Stimulated activated CD8-positive, alpha-beta memory T cell treated with anti-CD3 and anti-CD28 coated beads, Interleukin-12 subunit alpha, Interleukin-12 subunit beta, amount 100 ng/mL, for 24 hours (primary cell): ENCODE data around the gene RHOU.
"Not testable (repeated sequence)": the region's sequence is repeated elsewhere in the genome, so short reads cannot be mapped to it uniquely, and the experiment has no call there.

Experiments
- DNase-seq: peaks from one replicate; pipeline ENCODE4 v3.0.0-alpha.2; 2020; ENCODE audit errors: extremely low read depth

Gene RHOU

GRCh38 chr1:228734881-228735801, at the start of gene RHOU:
RHOU (plus strand) TSS chr1:228735479; CDS start chr1:228735743, 264 bp downstream.
- DNase-seq: peak; percentile 24

DNA sequence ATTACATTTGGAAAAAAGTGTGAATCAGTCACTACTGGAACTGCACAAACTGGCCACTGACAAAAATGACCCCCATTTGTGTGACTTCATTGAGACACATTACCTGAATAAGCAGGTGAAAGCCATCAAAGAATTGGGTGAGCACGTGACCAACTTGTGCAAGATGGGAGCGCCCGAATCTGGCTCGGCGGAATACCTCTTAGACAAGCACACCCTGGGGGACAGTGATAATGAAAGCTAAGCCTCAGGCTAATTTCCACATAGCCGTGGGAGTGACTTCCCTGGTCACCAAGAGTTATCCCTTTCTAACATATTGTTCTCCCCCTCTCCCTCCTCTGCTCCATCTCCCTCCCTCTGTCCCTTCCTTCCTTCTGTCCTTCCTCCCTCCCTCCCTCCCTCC, 47.7 kb upstream of the RHOU start:
- no peak for DNase-seq

- DNase-seq: no peak
These were observed 46.0 kb upstream of the RHOU start for GRCh38 chr1:228689255-228689654.

DNA sequence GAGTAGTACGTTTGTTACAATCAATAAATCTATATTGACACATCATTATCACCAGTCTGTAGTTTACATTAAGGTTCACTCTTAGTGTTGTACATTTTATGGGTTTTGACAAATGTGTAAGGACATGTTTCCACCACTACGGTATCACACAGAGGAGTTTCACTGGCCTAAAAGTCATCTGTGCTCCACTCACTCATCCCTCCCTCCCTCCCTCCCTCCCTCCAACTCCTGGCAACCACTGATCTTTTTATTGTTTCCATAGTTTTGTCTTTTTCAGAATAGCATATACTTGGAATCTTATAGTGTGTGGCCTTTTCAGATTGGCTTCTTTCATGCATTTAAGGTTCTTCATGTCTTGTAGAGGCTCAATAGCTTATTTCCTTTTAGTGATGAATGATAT, 44.1 kb upstream of the RHOU start:
- no peak for DNase-seq

DNA sequence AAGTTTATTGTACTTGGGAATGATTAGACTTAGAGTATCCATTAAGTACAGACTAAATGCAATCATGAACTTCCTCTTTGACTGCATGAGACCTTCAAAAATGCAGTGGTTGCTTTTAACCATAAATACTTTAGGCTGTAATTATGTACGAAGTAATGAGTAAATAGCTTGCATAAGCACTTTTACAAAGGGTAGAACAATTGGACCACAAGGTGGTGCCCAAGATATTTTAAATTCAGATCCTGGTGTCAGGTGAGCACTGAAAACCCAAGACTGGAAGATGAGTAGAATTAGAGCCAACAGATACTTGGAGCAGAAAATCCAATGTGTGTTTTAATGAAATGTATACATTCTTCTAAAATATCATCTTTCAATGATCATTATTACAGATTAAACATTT, 43.4 kb upstream of the RHOU start:
- no peak for DNase-seq

DNA sequence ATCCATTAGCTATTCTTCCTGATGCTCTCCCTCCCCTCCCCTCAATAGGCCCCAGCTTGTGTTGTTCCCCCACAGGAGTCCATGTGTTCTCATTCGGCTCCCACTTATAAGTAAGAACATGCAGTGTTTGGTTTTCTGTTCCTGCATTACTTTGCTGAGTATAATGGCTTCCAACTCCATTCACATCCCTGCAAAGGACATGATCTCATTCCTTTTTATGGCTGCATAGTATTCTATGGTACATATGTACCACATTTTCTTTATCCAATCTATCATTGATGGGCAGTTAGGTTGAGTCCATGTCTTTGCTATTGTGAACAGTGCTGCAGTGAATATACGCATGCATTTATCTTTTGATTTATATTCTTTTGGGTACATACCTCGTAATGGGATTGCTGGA, 40.8 kb upstream of the RHOU start:
- not testable (repeated sequence) for DNase-seq

GRCh38 chr1:228695015-228695955, 40.0 kb upstream of the RHOU start:
- DNase-seq: no peak

DNA sequence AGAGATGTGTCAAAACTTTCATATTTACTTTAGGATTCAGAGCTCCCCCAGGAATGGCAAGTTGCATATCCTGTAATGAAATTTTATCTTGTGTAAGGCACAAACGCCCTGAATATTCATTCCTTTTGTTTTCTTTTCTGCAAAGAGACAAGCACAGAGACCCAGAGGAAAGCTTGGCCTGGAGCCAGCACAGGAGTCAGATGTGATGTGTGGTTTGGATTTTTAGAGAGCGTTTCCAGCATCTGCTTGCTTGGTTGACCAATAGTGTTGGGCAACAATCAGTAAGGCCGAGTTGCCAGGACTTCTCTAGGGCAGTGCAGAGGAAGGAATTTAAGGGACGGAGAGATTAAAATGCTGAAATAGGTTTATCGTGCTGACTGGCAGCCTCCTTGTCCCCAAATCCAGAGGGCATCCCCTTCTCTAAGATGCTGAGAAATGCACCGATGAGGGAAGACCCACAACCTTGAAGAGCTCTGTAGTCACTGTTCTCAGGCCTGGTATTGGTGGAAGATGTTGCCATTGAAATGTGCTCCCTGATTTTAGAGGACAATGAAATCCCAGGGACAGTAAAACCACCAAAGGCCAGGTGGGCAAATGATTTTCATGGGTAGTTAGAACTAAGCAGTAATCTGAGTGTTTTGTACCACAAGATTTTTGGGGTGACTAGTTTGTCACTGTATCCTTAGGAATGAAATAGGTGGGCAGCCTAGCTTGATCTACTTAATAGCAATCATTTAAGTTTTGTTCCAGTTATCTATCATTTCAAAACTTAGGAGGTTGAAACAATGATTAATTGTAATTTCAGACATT, 37.9 kb upstream of the RHOU start:
- DNase-seq: no peak

GRCh38 chr1:228698017-228698329, 37.3 kb upstream of the RHOU start:
- no peak for DNase-seq

DNA sequence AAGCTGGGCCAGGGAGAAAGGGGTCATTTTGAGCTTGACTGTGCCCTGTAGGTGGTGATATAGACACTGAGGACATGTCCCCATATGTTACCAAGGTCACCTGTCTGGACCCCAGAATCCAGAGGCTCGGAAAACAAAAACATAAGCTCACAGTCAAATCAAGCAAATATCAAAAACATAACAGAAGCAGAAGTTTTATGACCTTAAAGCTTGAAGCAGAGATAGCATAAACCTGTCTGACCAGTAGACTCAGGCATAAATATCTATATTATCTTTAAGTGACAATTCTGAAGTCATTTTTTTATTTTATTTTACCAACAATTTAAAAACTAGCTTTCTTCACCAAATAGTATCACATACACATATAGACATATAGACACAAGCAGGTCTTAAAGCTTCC, 32.8 kb upstream of the RHOU start:
- no peak for DNase-seq

GRCh38 chr1:228706305-228706704, 29.0 kb upstream of the RHOU start:
- DNase-seq: no peak

DNA sequence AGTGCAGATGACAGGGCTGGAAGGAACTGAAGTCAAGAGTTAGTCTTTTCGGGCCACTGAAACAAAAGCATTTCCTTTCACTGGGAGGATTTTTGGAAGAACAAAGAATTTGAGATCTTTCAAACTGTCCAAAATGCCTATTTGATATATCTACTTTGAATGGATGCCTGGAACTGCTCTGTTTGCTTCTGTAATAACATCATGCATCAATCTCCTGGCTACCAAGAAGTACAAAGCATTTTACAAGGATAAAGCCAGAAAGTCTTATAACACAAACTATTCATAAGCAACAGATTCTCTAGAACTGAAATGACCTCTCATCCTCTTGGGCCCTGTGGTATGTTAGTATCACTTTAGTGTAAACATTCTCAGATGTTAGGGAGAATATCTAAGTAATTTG, 18.2 kb upstream of the RHOU start:
- no peak for DNase-seq

- no peak for DNase-seq
These were observed 13.9 kb upstream of the RHOU start for GRCh38 chr1:228721407-228721806.

DNA sequence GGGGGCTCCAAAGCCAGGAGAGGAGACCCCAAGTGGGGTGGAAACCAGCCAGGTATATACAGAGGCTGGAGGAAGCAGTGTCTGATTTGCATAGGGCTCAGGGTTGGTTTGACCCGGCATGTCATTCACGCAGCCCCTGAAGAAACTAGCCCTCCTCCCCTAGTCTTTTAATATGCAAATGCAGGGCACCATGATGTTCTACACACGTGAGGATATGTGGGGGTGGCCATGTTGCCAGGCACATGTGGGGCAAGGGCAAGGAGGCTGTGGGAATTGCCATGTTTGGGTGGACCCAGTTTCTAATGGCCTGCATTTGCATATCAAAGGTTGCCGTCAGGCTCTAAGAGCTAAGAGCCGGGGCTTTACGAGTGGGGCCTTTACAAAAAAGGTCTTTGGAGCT, 12.0 kb upstream of the RHOU start:
- no peak for DNase-seq

GRCh38 chr1:228723921-228724320, 11.4 kb upstream of the RHOU start:
- DNase-seq: no peak

GRCh38 chr1:228725178-228725577, 10.1 kb upstream of the RHOU start:
- no peak for DNase-seq

DNA sequence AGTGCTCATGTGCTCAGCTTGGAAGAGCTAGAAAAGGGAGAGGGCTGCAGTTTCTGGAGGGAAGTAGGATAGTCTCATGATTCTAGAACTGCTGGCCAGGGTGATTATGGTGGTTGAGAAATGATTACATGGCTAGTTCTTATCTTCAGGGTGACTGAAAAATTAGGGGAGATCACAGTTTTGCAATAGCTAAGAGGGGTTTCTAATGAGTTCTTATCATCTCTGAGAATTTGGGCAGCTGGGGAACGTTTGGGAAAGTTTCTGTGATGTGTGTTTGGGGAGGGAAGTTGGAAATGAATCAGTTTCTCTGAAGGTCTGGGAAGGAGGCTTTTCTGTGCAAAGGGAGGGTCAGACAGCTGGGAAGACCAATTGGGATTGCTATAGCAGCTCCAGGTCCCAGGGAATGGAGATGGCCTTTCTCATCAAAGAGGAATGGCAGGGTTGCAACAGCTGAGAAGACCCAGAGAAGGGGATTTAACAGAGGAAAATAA, 7.6 kb upstream of the RHOU start:
- no peak for DNase-seq

- no peak for DNase-seq
These were observed 2.9 kb upstream of the RHOU start for GRCh38 chr1:228732426-228732825.

GRCh38 chr1:228733576-228733975, 1.7 kb upstream of the RHOU start:
- no peak for DNase-seq

DNA sequence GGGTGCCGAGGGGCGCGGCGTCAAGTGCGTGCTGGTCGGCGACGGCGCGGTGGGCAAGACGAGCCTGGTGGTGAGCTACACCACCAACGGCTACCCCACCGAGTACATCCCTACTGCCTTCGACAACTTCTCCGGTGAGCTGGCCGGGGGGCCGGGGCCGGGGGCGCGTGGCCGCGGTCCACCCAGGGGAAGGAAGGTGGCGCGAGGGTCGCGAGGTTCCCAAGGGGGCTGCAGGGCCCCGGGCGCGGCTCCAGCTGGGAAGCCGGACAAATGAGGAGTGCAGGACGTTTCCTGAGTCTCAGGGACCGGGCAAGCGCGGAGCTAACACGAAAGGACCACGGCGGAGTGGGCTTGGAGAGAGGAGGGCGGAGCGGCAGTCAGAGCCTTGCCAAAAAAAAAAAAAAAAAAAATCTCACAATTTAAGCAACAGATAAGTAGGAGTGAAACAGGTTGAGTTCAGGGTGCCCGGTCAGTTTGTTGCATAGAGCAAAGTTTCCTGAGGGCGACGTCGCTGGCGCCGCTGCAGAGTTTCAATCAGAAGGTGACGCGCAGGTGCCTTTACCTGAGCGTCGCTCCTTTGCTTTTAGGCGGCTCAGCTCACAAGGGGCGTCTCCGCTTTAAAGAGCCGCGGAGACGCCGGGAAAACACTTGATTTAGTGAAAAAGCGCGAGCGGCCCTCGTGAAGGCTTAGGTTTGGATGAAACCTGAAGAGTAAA, 750 bp downstream of the RHOU start:
- no peak for DNase-seq

GRCh38 chr1:228736844-228737445, 1.7 kb downstream of the RHOU start:
- DNase-seq: no peak
